Middle frontal gyrus (tissue), 1 donor: ENCODE results near the gene PPM1A.

ENCODE experiments used
- DNase-seq: peaks from one replicate; pipeline ENCODE4 v3.0.0-alpha.2; 2015; ENCODE audit warnings: low spot score; ENCODE audit errors: extremely low spot score

The PPM1A gene

GRCh38 chr14:60248697-60249318 lies at the start of gene PPM1A:
Gene PPM1A (plus strand): TSS chr14:60249221. CDS start chr14:60282704, 33,483 bp downstream.
- peak; percentile 90 for DNase-seq

DNA sequence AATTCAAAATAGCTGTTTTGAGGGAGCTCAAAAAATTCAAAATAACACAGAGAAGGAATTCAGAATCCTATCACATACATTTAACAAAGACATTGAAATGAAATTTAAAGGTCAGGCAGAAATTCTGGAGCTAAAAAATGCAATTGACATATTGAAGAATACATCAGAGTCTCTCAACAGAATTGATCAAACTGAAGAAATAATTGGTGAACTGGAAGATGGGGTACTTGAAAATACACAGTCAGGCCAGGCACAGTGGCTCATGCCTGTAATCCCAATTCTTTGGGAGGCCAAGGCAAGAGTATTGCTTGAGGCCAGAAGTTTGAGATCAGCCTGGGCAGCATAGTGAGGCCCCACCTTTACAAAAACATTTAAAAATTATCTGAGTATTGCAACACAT lies 49.7 kb upstream of the PPM1A start:
- no peak for DNase-seq

GRCh38 chr14:60204104-60204842 lies 44.7 kb upstream of the PPM1A start:
- no peak for DNase-seq

GRCh38 chr14:60204843-60205774 lies 43.9 kb upstream of the PPM1A start:
- DNase-seq: no peak

- no peak for DNase-seq
Observed at GRCh38 chr14:60206249-60206670, 42.8 kb upstream of the PPM1A start.

- DNase-seq: no peak
Observed at GRCh38 chr14:60206837-60207533, 42.0 kb upstream of the PPM1A start.

GRCh38 chr14:60210703-60211102 lies 38.3 kb upstream of the PPM1A start:
- DNase-seq: no peak

- DNase-seq: no peak
Observed at GRCh38 chr14:60211153-60211552, 37.9 kb upstream of the PPM1A start.

DNA sequence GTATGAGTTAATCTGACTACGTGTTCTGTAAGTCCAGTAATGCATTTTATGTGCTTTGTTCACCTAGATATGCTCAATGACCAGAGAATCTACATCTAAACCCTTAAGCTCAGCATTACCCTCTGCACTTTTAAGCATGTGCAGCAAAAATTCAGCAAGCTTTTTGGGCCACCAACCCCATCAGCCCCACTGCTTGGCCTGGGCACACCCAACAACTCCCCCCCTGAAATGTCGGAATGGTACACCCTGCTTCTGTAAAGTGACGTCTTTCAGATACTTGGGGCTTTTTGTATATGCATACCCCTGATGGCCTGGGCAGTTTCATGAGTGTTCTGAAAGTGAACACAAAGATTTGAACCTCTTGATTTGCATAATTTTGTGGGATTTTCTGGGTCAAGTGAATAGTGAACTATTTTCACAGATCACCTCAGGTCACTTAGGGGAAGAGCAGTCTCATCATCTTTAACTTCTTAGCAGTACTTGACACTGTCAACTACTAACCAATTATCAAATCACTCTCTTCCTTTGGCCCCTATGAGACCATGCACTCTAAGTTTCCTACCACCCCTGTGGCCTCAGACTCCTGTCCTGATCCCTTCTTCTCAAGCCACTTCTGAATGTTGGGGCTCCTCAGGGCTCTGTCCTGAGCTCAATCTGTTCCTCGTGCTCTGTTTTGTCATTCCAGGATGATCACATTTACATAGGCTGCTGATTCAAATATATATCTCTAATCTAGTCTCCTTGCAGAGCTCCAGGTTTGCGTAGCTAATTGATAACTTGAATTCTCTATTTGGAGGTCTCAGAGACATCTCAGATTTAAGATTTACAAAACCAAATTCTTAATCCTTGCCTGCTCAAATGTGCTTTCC lies 36.3 kb upstream of the PPM1A start:
- DNase-seq: no peak

DNA sequence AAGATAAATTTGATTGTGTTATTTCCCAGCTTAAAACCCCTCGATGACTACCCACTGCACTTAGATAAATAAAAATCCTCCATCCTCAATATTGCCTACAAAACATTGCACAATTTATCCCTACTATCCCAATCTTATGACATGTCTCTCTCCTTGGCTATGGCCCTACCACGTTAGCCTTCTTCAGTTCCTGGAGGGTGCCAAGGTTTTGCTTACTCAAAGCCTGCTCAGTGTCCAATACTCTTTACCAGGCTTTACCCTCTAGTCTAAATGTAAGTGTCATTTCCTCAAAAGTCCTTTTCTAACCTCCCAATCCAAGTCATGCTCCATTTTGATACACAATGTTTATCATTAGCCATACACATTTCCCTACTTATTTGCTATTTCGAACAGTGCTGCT lies 35.0 kb upstream of the PPM1A start:
- DNase-seq: no peak

- DNase-seq: no peak
Observed at GRCh38 chr14:60214415-60215126, 34.5 kb upstream of the PPM1A start.

GRCh38 chr14:60215127-60215444 lies 33.9 kb upstream of the PPM1A start:
- DNase-seq: no peak

DNA sequence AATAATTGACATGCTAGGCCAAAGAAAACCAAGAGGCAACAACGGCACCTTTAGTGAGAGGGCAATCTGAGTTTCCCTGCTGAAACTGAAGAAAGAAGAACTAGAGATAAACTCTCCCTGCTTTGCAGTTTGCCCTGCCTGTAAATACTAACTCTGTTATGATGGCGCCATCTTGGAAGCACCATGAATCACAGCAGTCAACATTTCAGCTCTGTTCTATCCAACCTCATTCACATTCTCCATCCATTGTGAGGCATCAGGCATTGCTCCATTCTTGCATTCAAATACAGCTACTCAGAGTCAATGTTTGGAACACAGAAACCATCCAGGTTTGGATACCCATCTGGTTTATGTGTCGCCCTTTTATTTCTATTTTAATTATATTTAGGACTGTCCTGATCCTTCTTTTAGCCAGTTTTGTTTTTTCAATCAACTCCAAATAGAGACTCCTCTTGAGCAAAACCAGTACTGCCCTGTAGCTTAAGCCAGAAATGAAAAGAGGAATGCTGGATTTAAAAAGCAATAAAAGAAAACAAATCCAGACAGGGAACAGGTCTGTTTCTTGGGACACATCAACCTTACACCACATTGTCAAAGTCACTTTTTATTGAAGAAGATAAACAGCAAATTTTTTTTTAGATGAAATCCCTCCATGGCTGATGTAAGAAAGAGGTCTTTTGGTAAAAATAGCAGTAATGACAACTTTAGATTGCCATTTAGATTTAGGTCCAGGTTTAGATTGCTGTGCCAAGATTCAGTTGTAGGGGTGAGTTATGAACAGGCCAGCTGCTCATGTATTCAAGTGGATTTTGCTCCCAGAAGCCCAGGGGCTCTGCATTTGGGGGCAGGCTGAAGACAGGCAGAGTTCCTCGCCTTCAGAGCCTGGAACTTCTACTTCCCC lies 33.3 kb upstream of the PPM1A start:
- no peak for DNase-seq

DNA sequence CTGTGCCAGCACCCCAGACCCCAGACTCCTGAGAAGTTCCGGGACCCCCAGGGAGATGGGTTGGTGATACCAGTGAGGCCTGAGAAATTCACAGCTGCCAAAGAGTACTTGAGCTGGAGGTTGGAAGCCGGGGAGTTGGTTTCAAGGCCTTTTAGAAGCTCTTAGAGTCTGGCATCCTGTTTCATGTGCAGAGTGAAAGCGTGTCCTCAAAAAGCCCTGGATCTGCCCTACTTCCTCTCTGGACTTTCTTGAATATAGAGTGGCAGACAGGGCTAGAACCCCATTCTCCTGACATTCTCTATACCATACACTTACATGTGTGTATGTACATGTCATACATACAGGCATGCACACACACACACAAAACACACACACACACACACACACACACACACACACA lies 31.3 kb upstream of the PPM1A start:
- no peak for DNase-seq

GRCh38 chr14:60220084-60220483 lies 28.9 kb upstream of the PPM1A start:
- no peak for DNase-seq

DNA sequence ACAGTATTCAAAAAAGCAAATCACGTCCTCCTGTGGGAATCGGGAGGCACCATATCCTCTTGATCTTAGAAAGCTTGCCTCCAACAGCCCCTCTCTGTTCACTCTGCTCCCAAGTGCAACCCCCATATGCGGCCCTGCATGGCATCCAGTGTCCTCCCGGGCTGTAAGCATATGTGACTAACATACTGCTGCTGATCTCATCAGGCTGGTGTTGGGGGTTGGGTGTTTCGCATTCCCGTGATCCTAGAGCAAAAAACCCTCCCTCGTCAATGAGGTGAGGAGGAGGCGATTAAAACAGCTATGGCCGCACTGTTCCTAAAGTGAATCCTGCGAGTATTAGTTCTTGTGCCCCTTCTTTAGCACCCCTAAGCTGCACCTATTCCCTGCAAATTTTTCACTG lies 28.1 kb upstream of the PPM1A start:
- no peak for DNase-seq

- no peak for DNase-seq
Observed at GRCh38 chr14:60221457-60221856, 27.6 kb upstream of the PPM1A start.

DNA sequence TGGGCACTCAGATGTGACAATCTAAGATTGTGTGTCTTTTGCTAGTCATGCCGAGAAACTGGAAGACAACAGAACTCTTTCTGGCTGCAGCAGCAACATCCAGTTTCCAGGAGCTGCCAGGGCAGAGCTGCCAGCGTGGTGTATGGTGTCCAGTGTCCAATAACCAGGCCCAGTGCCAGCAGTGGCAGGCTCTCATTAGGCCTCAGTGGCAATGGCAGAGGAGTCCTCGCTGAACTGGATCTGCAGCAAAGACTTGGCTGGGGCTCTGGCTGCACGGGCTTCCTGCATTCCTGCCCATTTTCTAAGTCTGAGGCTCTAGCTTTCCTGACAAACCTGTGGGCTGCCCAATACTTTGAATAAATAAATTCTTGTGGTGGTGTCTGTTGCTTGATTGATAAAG lies 26.2 kb upstream of the PPM1A start:
- DNase-seq: peak; percentile 53

DNA sequence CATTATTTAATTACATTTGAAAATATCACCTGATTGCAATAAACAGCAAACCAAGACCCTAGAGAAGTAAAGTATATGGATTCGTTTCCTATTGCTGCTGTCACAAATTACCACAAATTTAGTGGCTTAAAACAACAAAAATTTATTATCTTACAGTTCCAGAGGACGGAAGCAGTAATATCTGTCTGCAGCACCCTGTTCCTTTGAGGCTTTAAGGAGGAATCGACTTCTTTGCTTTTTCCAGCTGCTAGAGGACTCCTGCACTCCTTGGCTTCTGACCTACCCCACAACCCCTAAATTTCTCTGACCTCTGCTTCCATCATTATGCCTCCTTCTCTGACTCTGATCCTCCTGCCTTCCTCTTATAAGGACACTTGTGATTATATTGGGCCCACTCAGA lies 23.8 kb upstream of the PPM1A start:
- DNase-seq: no peak
